DOHH2 (cell line): ENCODE measurements around the gene SLC6A8.
"Not testable (repeated sequence)": the region's sequence is repeated elsewhere in the genome, so short reads cannot be mapped to it uniquely, and the experiment has no call there.

ENCODE experiments used
- H3F3A ChIP-seq: fragments of 200-600 bp; sonication (generic), shearing (Covaris generic); 2 replicates; pipeline ENCODE4 v1.6.0; 2016; ENCODE audit warnings: antibody characterized with exemption, mild to moderate bottlenecking; ENCODE audit not compliant: control insufficient read depth, insufficient read depth
- H3K27ac ChIP-seq: fragments of 200-600 bp; sonication (generic); 2 replicates; pipeline ENCODE4 v1.5.1; 2014; ENCODE audit warnings: low read depth, mild to moderate bottlenecking, low read length, moderate library complexity
- H3K27me3 ChIP-seq: fragments of 200-600 bp; sonication (generic); 2 replicates; pipeline ENCODE4 v1.6.1; 2014; ENCODE audit warnings: mild to moderate bottlenecking, low read length, mixed read lengths; ENCODE audit not compliant: control insufficient read depth
- H3K36me3 ChIP-seq: fragments of 200-600 bp; sonication (generic); 2 replicates; pipeline ENCODE4 v1.6.1; 2014; ENCODE audit warnings: mild to moderate bottlenecking, low read length, moderate library complexity, mixed read lengths; ENCODE audit not compliant: control insufficient read depth
- H3K4me1 ChIP-seq: fragments of 200-600 bp; sonication (generic); 2 replicates; pipeline ENCODE4 v1.6.1; 2014; ENCODE audit warnings: mild to moderate bottlenecking, low read length, mixed read lengths; ENCODE audit not compliant: control insufficient read depth
- H3K4me2 ChIP-seq: fragments of 200-600 bp; sonication (generic); 2 replicates; pipeline ENCODE4 v1.6.0; 2014; ENCODE audit warnings: mild to moderate bottlenecking, low read length, moderate library complexity
- H3K4me3 ChIP-seq: fragments of 200-600 bp; sonication (generic); 2 replicates; pipeline ENCODE4 v1.5.1; 2014; ENCODE audit warnings: mild to moderate bottlenecking, low read length, mixed read lengths
- H3K79me2 ChIP-seq: fragments of 200-600 bp; sonication (generic); 2 replicates; pipeline ENCODE4 v1.6.1; 2014; ENCODE audit warnings: mild to moderate bottlenecking, low read length, mixed read lengths; ENCODE audit not compliant: control insufficient read depth
- H3K9me2 ChIP-seq: fragments of 200-600 bp; sonication (generic); replicated peaks from 2 replicates; pipeline ENCODE4 v1.6.1; 2014; ENCODE audit warnings: mild to moderate bottlenecking, low read length, mixed read lengths; ENCODE audit not compliant: control insufficient read depth
- H3K9me3 ChIP-seq: fragments of 200-600 bp; sonication (generic); 2 replicates; pipeline ENCODE4 v1.6.1; 2014; ENCODE audit warnings: antibody characterized with exemption, low read length, mixed read lengths; ENCODE audit not compliant: control insufficient read depth, insufficient read depth
- H4K20me1 ChIP-seq: fragments of 200-600 bp; sonication (generic); 2 replicates; pipeline ENCODE4 v1.6.0; 2014; ENCODE audit warnings: low read depth, mild to moderate bottlenecking, antibody characterized with exemption, low read length, moderate library complexity; ENCODE audit not compliant: control insufficient read depth, insufficient read depth
- EZH2phosphoT487 ChIP-seq: fragments of 200-600 bp; sonication (generic); IDR thresholded peaks from 2 replicates; pipeline ENCODE4 v1.6.1; 2017; ENCODE audit warnings: borderline replicate concordance, mild to moderate bottlenecking, antibody characterized with exemption, low read length, moderate library complexity, mixed read lengths
- TF ChIP-seq, protein P1 (sequence below): fragments of 200-600 bp; sonication (generic); IDR thresholded peaks from one replicate; pipeline ENCODE4 v1.5.1; 2014; ENCODE audit warnings: antibody characterized with exemption, mild to moderate bottlenecking, low read depth, low read length; ENCODE audit not compliant: poor library complexity, severe bottlenecking

The SLC6A8 gene

DNA sequence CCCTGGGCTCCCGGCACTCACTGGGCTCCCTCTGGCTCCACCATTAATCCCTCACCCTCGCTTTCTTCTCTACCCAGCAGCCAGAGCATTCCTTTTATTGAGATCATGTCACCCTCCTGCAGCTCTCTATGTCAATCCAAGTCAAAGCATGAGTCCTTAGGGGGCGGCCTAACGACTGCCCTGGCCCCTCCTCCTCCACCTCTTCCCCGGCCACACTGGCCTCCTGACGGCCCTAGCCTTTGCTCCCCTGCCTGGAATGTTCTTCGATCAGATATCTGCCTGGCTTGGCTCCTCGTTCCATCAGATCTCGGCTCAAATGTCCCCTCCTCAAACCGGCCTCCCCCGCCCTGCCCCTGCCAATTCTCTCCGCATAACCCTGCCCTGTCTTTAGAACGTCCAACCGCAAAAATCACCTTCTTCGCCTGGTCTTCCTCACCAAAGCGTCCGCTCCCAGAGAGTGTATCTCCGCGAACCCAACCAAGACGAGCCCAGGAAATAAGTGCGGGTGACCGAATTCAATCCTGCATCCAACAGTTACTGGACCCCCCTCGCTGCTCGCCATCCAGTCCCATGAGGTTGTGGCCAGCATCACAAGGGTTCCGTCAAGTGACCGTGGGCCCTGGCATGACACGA is 13.4 kb upstream of the SLC6A8 start:
- no peak overlapping the region for H3K4me3 ChIP-seq
- TF ChIP-seq, protein P1, sequence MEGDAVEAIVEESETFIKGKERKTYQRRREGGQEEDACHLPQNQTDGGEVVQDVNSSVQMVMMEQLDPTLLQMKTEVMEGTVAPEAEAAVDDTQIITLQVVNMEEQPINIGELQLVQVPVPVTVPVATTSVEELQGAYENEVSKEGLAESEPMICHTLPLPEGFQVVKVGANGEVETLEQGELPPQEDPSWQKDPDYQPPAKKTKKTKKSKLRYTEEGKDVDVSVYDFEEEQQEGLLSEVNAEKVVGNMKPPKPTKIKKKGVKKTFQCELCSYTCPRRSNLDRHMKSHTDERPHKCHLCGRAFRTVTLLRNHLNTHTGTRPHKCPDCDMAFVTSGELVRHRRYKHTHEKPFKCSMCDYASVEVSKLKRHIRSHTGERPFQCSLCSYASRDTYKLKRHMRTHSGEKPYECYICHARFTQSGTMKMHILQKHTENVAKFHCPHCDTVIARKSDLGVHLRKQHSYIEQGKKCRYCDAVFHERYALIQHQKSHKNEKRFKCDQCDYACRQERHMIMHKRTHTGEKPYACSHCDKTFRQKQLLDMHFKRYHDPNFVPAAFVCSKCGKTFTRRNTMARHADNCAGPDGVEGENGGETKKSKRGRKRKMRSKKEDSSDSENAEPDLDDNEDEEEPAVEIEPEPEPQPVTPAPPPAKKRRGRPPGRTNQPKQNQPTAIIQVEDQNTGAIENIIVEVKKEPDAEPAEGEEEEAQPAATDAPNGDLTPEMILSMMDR, result no peak
- no peak for TF ChIP-seq EZH2phosphoT487
- no peaks in the 10 kb centered on the region for H3K9me2 ChIP-seq
- H3F3A ChIP-seq, result no peaks in the 10 kb centered on the region
- no peaks in the 10 kb centered on the region for H3K4me1 ChIP-seq
- no peak overlapping the region for H3K27ac ChIP-seq
- H3K4me2 ChIP-seq, result no peak overlapping the region
- no peaks in the 10 kb centered on the region for H3K27me3 ChIP-seq
- H3K36me3 ChIP-seq, result no peaks in the 10 kb centered on the region
- H4K20me1 ChIP-seq, result no peaks in the 10 kb centered on the region
- H3K9me3 ChIP-seq, result no peaks in the 10 kb centered on the region
- no peaks in the 10 kb centered on the region for H3K79me2 ChIP-seq

- H3K36me3 ChIP-seq, result no peaks in the 10 kb centered on the region
- no peaks in the 10 kb centered on the region for H3K27me3 ChIP-seq
- H3F3A ChIP-seq, result no peaks in the 10 kb centered on the region
- H3K4me3 ChIP-seq, result no peak overlapping the region
- no peaks in the 10 kb centered on the region for H3K9me2 ChIP-seq
- no peak overlapping the region for H3K27ac ChIP-seq
- H3K9me3 ChIP-seq, result no peaks in the 10 kb centered on the region
- H3K4me2 ChIP-seq, result no peak overlapping the region
- no peaks in the 10 kb centered on the region for H4K20me1 ChIP-seq
- no peaks in the 10 kb centered on the region for H3K4me1 ChIP-seq
- no peaks in the 10 kb centered on the region for H3K79me2 ChIP-seq
- TF ChIP-seq EZH2phosphoT487, result no peak
- TF ChIP-seq, protein P1, result no peak
Measured at GRCh38 chrX:153681175-153681574, 6.6 kb upstream of the SLC6A8 start.

DNA sequence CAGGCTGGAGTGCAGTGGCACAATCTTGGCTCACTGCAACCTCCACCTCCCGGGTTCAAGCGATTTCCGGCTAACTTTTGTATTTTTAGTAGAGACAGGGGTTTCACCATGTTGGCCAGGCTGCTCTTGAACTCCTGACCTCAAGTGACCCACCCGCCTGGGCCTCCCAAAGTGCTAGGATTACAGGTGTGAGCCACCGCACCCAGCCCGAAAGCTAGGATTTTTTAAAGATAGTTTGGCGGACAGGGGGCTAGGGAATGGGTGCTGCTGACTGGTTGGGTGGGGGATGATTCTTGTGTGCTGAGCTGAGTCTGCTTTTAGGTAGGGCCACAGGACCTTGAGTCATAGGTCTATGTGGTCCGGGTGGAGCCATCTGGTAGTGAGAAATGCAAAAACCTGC is 4.2 kb upstream of the SLC6A8 start:
- H3K9me2 ChIP-seq, H3K27ac ChIP-seq, H3K36me3 ChIP-seq, H3K27me3 ChIP-seq, H3K4me3 ChIP-seq, H3K4me2 ChIP-seq, H4K20me1 ChIP-seq, H3K4me1 ChIP-seq, H3K79me2 ChIP-seq, H3F3A ChIP-seq, H3K9me3 ChIP-seq: not testable (repeated sequence)

DNA sequence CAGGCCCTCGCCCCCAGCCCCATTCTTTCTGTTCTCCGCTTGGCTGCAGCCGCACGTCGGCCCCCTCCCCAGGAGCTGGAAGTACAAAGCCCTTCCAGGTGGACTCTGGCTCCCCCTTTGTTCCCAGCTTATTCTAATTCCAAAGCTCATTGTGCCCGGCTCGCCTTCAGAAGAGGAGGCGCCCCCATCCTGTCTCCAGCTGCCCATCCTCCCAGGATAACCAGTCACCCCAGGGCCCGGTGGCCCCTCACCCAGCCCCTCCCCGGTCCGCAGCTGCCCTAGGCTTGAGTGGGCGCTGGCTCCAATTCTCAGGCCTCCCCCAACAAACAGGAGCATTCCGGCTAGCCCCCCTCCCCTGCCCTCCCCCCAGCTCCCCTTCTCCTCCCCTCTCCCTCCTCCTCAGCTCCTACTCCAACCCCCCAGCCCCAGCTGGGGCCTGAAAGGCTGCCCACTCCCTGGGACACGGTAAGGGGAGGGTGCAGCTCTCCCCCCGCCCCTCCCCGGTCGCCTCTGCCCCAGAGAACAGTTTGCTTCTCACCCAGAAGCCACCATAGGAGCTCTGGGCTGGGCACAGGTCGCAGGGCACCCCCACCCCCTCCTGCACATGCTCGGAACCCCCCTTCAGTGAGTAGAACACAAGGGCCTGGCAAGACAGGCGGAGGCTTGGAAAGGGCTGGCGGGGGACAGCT is 3.1 kb upstream of the SLC6A8 start:
- no peaks in the 10 kb centered on the region for H3F3A ChIP-seq
- H3K4me2 ChIP-seq, result no peak overlapping the region
- TF ChIP-seq, protein P1, result no peak
- no peak for TF ChIP-seq EZH2phosphoT487
- no peaks in the 10 kb centered on the region for H3K79me2 ChIP-seq
- no peaks in the 10 kb centered on the region for H3K9me2 ChIP-seq
- H3K27me3 ChIP-seq, result no peaks in the 10 kb centered on the region
- no peaks in the 10 kb centered on the region for H4K20me1 ChIP-seq
- H3K36me3 ChIP-seq, result no peaks in the 10 kb centered on the region
- H3K27ac ChIP-seq, result no peak overlapping the region
- H3K4me1 ChIP-seq, result peaks cover 4% of the 10 kb centered on the region; the same call in 1 of the 2 replicates
- H3K4me3 ChIP-seq, result no peak overlapping the region
- no peaks in the 10 kb centered on the region for H3K9me3 ChIP-seq
